Thyroid gland (tissue), 4 donors: ENCODE data around the gene KRTAP3-3.

Experiments used
- CTCF ChIP-seq, 6 experiments: fragments of 200-600 bp in 3 of 6; fragments of 450-650 bp in 3 of 6; sonication (generic) in 3 of 6; IDR thresholded peaks; one replicate each; pipeline ENCODE4 v1.5.1; 2016 to 2019; ENCODE audit warnings: antibody characterized with exemption in 6 of 6, mild to moderate bottlenecking in 2 of 6, inconsistent platforms in 1 of 6, moderate library complexity in 1 of 6
- POLR2A ChIP-seq, 2 donors: fragments of 450-650 bp; IDR thresholded peaks; one replicate each; pipeline ENCODE4 v1.6.1; 2017; ENCODE audit warnings: antibody characterized with exemption in 2 of 2, mild to moderate bottlenecking in 2 of 2, moderate library complexity in 1 of 2

GRCh38 chr17:41013606-41014005 is 19.6 kb upstream of the KRTAP3-3 start:
- TF ChIP-seq CTCF (IDR thresholded peaks at IDR 0.05) (no peak), POLR2A (IDR thresholded peaks at IDR 0.05) (no peak)
